ENCODE results near the gene COA7.

Gene COA7

GRCh38 chr1:52635321-52636089, 62.6 kb downstream of the COA7 start:
- no peak for DNase-seq (ENCODE audit: low read depth)
